AG04450 (cell line): ENCODE measurements around the gene HTD2. TPM values are rescaled to one million over a fixed set of nuclear protein-coding genes. Genes with fewer than 3 reads are reported as not detected.

Experiments used
- CTCF ChIA-PET: fragments of 300-600, 350-600 bp; formaldehyde crosslinking; extraction: SDS; loops from one replicate; lab custom pipeline; 2022; ENCODE audit warnings: antibody characterized with exemption, inconsistent platforms; lab: Charles Lee
- POLR2A ChIA-PET: fragments of 350-600 bp; formaldehyde crosslinking; extraction: SDS; loops from one replicate; lab custom pipeline; 2021; ENCODE audit warnings: antibody characterized with exemption, inconsistent platforms; lab: Yijun Ruan, JAX
- DNase-seq: peaks from one replicate; pipeline ENCODE4 v3.0.0-alpha.2; 2011; ENCODE audit warnings: low read depth, low spot score
- H3K27ac ChIP-seq: one replicate; pipeline ENCODE4 v1.5.1; 2012; ENCODE audit warnings: low read depth, low read length, control low read depth
- H3K27me3 ChIP-seq: one replicate; pipeline ENCODE4 v1.6.0; 2012; ENCODE audit warnings: low read length; ENCODE audit not compliant: control insufficient read depth, insufficient read depth
- H3K4me3 ChIP-seq: 2 replicates; pipeline ENCODE4 v1.5.1; 2011; ENCODE audit warnings: mild to moderate bottlenecking, low read depth, low read length, control low read depth
- H3K9me3 ChIP-seq: 2 replicates; pipeline ENCODE4 v1.5.1; 2012; ENCODE audit warnings: low read length; ENCODE audit not compliant: control insufficient read depth, insufficient read depth
- CTCF ChIP-seq: IDR thresholded peaks from 2 replicates; pipeline ENCODE4 v1.5.1; 2011; ENCODE audit warnings: low read depth, low read length, control low read depth, inconsistent platforms
- polyA minus RNA-seq: library from RNA; depleted of rRNA, polyadenylated mRNA; stranded (reverse); fragments of >200 nt; gene quantifications from 2 replicates; pipeline ENCODE4 v1.2.3, GENCODE V29; 2011; rRNA and poly(A)+ RNA removed
- polyA plus RNA-seq: library from polyadenylated mRNA; depleted of rRNA; stranded (reverse); fragments of >200 nt; gene quantifications from 2 replicates; pipeline ENCODE4 v1.2.3, GENCODE V29; 2011; rRNA removed

Gene HTD2
- polyA plus RNA-seq (7.1 and 9.6 TPM in 2 replicates), polyA minus RNA-seq (2.0 and 2.3 TPM in 2 replicates)

- Histone ChIP-seq H3K27me3 (peaks cover 4% of the 10 kb centered on the region), H3K4me3 (peak within 1 kb of the TSS; percentile 89), H3K9me3 (no peaks in the 10 kb centered on the region; the same call in 1 of the 2 replicates), H3K27ac (peak within 1 kb of the TSS; percentile 98)
- POLR2A ChIA-PET, result interaction anchor here (0.6 to 2.0 kb wide), 11 partner anchors 9 to 709 kb away, joined by 3 to 6 read pairs (median 3); partner anchors contain the start of genes ACOX2, ARF4 and PDHB
- CTCF ChIA-PET, result interaction anchor here (0.5 to 4.5 kb wide), 85 partner anchors 11 to 565 kb away, joined by 3 to 67 read pairs (median 4); partner anchors contain the start of genes ACOX2, DNASE1L3, KCTD6 and PDHB
- peak; percentile 98 for TF ChIP-seq CTCF
- DNase-seq, result peak; percentile 93
Measured at GRCh38 chr3:58305882-58306711, at the start of gene HTD2, which contains the start of gene RPP14. HTD2 (plus strand) TSS chr3:58306520; CDS start chr3:58317614, 11,094 bp downstream. RPP14 (plus strand) TSS chr3:58306245; CDS start chr3:58310330, 4,085 bp downstream.

DNA sequence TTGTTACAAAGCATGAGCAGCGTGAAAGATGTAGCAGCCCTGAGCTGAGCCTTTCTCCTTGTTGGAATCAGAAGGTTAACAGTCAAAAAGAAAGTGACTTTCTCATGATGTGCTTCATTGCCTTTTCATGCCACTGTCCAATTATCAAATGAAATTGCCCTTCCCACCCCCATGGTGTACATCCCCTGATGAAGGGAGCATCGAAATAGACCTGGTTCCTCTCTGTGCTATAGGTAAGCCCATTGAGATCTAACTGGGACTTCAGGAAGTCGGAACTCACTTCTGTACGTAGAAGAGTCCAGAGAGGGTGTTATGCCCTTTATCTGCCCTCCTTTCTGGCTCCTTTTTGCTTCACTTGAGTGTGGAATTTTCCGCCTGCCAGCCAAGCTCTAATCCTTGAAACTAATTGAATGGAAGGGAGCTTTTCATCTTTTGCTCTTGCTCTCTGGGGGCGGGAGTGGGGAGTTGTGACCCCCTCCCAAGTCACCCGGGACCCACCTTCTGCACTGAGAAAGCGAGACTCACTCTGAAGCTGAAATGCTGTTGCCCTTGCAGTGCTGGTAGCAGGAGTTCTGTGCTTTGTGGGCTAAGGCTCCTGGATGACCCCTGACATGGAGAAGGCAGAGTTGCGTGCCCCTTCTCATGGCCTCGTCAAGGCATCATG lies 47.8 kb upstream of the HTD2 start:
- Histone ChIP-seq H3K27ac (no peak overlapping the region), H3K9me3 (no peaks in the 10 kb centered on the region), H3K27me3 (no peaks in the 10 kb centered on the region), H3K4me3 (no peak overlapping the region)
- no peak for DNase-seq
- TF ChIP-seq CTCF, result no peak
- CTCF ChIA-PET, result interaction anchor here (0.6 to 1.1 kb wide), 2 partner anchors 48 to 70 kb away, joined by 3 read pairs; partner anchors contain the start of genes HTD2 and RPP14
- POLR2A ChIA-PET, result no interaction called here

GRCh38 chr3:58260261-58260731 lies 46.0 kb upstream of the HTD2 start:
- Histone ChIP-seq H3K27ac (no peak overlapping the region), H3K4me3 (no peak overlapping the region), H3K27me3 (no peaks in the 10 kb centered on the region), H3K9me3 (no peaks in the 10 kb centered on the region)
- no peak for TF ChIP-seq CTCF
- no peak for DNase-seq
- ChIA-PET CTCF (interaction anchor here (0.6 kb wide), 1 partner anchor 40 kb away, joined by 3 read pairs; no protein-coding TSS in a partner anchor), POLR2A (no interaction called here)

- DNase-seq, result no peak
- CTCF ChIA-PET, result interaction anchor here (0.6 to 1.0 kb wide), 3 partner anchors 39 to 94 kb away, joined by 3 to 4 read pairs (median 3); no protein-coding TSS in a partner anchor
Measured at GRCh38 chr3:58260733-58261132, 45.6 kb upstream of the HTD2 start.

More at GRCh38 chr3:58260733-58261132, 45.6 kb upstream of the HTD2 start:
- TF ChIP-seq CTCF, result no peak
- Histone ChIP-seq H3K27ac (no peak overlapping the region), H3K27me3 (no peaks in the 10 kb centered on the region), H3K4me3 (no peak overlapping the region), H3K9me3 (no peaks in the 10 kb centered on the region)
- POLR2A ChIA-PET, result no interaction called here
